K562 (cell line): ENCODE results near the gene SULT2B1. TPM values are rescaled to one million over a fixed set of nuclear protein-coding genes. Genes with fewer than 3 reads are reported as not detected.

ENCODE experiments used
- CEBPZ ChIP-seq: fragments of 150-350 bp; IDR thresholded peaks from 2 replicates; pipeline ENCODE4 v1.6.1; 2014; ENCODE audit warnings: low read depth, mild to moderate bottlenecking, low read length, borderline replicate concordance
- CTCF ChIP-seq, 3 experiments: IDR thresholded peaks in 2 of 3; conservative IDR thresholded peaks in 1 of 3; 2 replicates each; pipeline ENCODE4 v1.5.1; 2011 to 2012; ENCODE audit warnings: low read length in 3 of 3, mild to moderate bottlenecking in 3 of 3, control low read depth in 2 of 3, improper control_type of control experiment in 1 of 3, inconsistent platforms in 1 of 3, low read depth in 1 of 3, mixed read lengths in 1 of 3, moderate library complexity in 1 of 3; ENCODE audit not compliant: insufficient read depth in 2 of 3
- GTF3C2 ChIP-seq: IDR thresholded peaks from 3 replicates; pipeline ENCODE4 v1.6.1; 2011; ENCODE audit warnings: borderline replicate concordance, mild to moderate bottlenecking, moderate library complexity; ENCODE audit not compliant: insufficient read length; ENCODE audit errors: extremely low read depth
- HCFC1 ChIP-seq: IDR thresholded peaks from 2 replicates; pipeline ENCODE4 v1.6.1; 2012; ENCODE audit warnings: low read depth, low read length, improper control_type of control experiment
- MAX ChIP-seq: sonication (generic); formaldehyde crosslinking; IDR thresholded peaks from 2 replicates; pipeline ENCODE4 v1.9.0; 2022; ENCODE audit warnings: mild to moderate bottlenecking, missing genetic modification reagents
- NCOA1 ChIP-seq: fragments of 450-650 bp; IDR thresholded peaks from 2 replicates; pipeline ENCODE4 v1.6.1; 2016; ENCODE audit warnings: low read depth
- PCBP2 ChIP-seq: fragments of 200-400 bp; formaldehyde crosslinking; IDR thresholded peaks from 2 replicates; pipeline ENCODE4 v1.6.1; 2018; ENCODE audit warnings: low read length, low read depth, mild to moderate bottlenecking, moderate library complexity; ENCODE audit not compliant: poor library complexity, severe bottlenecking
- PHB ChIP-seq: fragments of 250-450 bp; sonication (Bioruptor Pico); IDR thresholded peaks from 2 replicates; pipeline ENCODE4 v1.5.0; 2021
- PHF20 ChIP-seq: fragments of 450-650 bp; IDR thresholded peaks from 2 replicates; pipeline ENCODE4 v1.6.1; 2018; ENCODE audit not compliant: partially characterized antibody
- PHF8 ChIP-seq: fragments of 200-600 bp; sonication (generic); IDR thresholded peaks from 2 replicates; pipeline ENCODE4 v1.6.1; 2012; ENCODE audit warnings: mixed run types, mild to moderate bottlenecking, inconsistent platforms, low read length, moderate library complexity, borderline replicate concordance
- POU5F1 ChIP-seq: fragments of 150-350 bp; IDR thresholded peaks from 2 replicates; pipeline ENCODE4 v1.6.1; 2014; ENCODE audit warnings: borderline replicate concordance, low read length, low read depth, mild to moderate bottlenecking; ENCODE audit not compliant: partially characterized antibody
- SMARCB1 ChIP-seq: IDR thresholded peaks from 2 replicates; pipeline ENCODE4 v1.6.1; 2011; ENCODE audit warnings: improper control_type of control experiment, low read depth; ENCODE audit not compliant: insufficient read length
- SUPT5H ChIP-seq: fragments of 450-650 bp; IDR thresholded peaks from 2 replicates; pipeline ENCODE4 v1.6.1; 2016
- TAL1 ChIP-seq: fragments of 450-650 bp; IDR thresholded peaks from 2 replicates; pipeline ENCODE4 v1.6.1; 2016; ENCODE audit warnings: mild to moderate bottlenecking
- TARDBP ChIP-seq: fragments of 450-650 bp; IDR thresholded peaks from 2 replicates; pipeline ENCODE4 v1.6.1; 2016
- ZNF165 ChIP-seq: fragments of 250-450 bp; sonication (Bioruptor Pico); IDR thresholded peaks from 2 replicates; pipeline ENCODE4 v1.4.0; 2020; ENCODE audit warnings: borderline replicate concordance
- ZNF263 ChIP-seq: sonication (generic); formaldehyde crosslinking; IDR thresholded peaks from 2 replicates; pipeline ENCODE4 v1.8.0; 2022; ENCODE audit warnings: mild to moderate bottlenecking, missing genetic modification reagents, borderline replicate concordance
- ZNF511 ChIP-seq: sonication (generic); formaldehyde crosslinking; IDR thresholded peaks from 2 replicates; pipeline ENCODE4 v1.8.0; 2022; ENCODE audit warnings: mild to moderate bottlenecking, missing genetic modification reagents
- polyA plus RNA-seq, 8 experiments: library from polyadenylated mRNA; depleted of rRNA in 4 of 8; stranded (reverse) in 5 of 8; unstranded in 3 of 8; fragments of >200 nt; fragmentation: Nextera tagmentation in 2 of 8; fragmentation: Illumina TruSeq in 1 of 8; extraction: Ambion mirVana in 2 of 8; extraction: Trizol in 1 of 8; gene quantifications; 2 replicates each; pipeline versions ENCODE4 v1.2.1 to v1.2.3, GENCODE V29; 2011 to 2014; ENCODE audit warnings: inconsistent platforms in 1 of 8, missing spikeins in 1 of 8
- total RNA-seq, 7 experiments: library from RNA; depleted of rRNA in 6 of 7; stranded (reverse); fragments of >200 nt in 6 of 7; fragmentation: Illumina TruSeq in 2 of 7; extraction: Trizol in 2 of 7; gene quantifications; 2 replicates each; pipeline versions ENCODE4 v1.2.1 to v1.2.3, GENCODE V29; 2011 to 2021; ENCODE audit warnings: low replicate concordance in 1 of 7

Gene SULT2B1
- total and polyA plus RNA-seq, 9 of the 15 experiments (the other 6 are each of a cell fraction or from before 2014, with no cell fraction given): 0.09 to 0.62 (median 0.22) TPM; not detected in 2

- TF ChIP-seq MAX (CRISPR knock-in tag) (peak; percentile 95), SMARCB1 (no peak), PCBP2 (no peak), NCOA1 (no peak), CTCF (IDR thresholded peaks at IDR 0.05 in 2 of 3, conservative IDR thresholded peaks at IDR 0.05 in 1 of 3; ENCODE audit: insufficient read depth in 2 of 3, low read depth in 1 of 3, low read length in 3 of 3) (peak in 1 of 3 experiments; percentile 2; a peak in 1 of 6 replicates), CEBPZ (no peak), PHB (peak; percentile 89; the same call in 1 of the 2 replicates), TAL1 (no peak; the same call in 1 of the 2 replicates), PHF8 (peak; percentile 93), POU5F1 (peak; percentile 59), TARDBP (0 out of 2 replicates have a peak, but pooled peaks have one; percentile 58), ZNF165 (CRISPR knock-in tag) (no peak), ZNF511 (CRISPR knock-in tag) (0 out of 2 replicates have a peak, but pooled peaks have one; percentile 48), PHF20 (peak; percentile 86), ZNF263 (CRISPR knock-in tag) (peak; percentile 80; the same call in 1 of the 2 replicates), SUPT5H (peak; percentile 99), HCFC1 (peak; percentile 94), GTF3C2 (no peak)
These were observed 67.1 kb downstream of the SULT2B1 start, which contains the start of the genes RPL18 and SPHK2 (continued) for GRCh38 chr19:48618916-48619691.
